GM21528 (cell line): ENCODE measurements around the gene SLC12A6.

Experiments used
- ATAC-seq: cut with Tn5 transposase; IDR thresholded peaks from one replicate; pipeline ENCODE4 v1.9.1; 2021; ENCODE audit warnings: mild to moderate bottlenecking, moderate library complexity; ENCODE audit not compliant: unreplicated experiment, low FRiP score

SLC12A6 gene

GRCh38 chr15:34332553-34333120, 4.9 kb downstream of the SLC12A6 start:
- no peak for ATAC-seq

GRCh38 chr15:34331809-34332208, 5.8 kb downstream of the SLC12A6 start:
- ATAC-seq: no peak

GRCh38 chr15:34330279-34330678, 7.3 kb downstream of the SLC12A6 start:
- ATAC-seq: no peak

- no peak for ATAC-seq
These were observed 8.6 kb downstream of the SLC12A6 start for GRCh38 chr15:34329006-34329405.

GRCh38 chr15:34327906-34328305, 9.7 kb downstream of the SLC12A6 start:
- ATAC-seq: no peak

- no peak for ATAC-seq
These were observed 12.2 kb downstream of the SLC12A6 start for GRCh38 chr15:34325368-34325767.

- no peak for ATAC-seq
These were observed 12.6 kb downstream of the SLC12A6 start for GRCh38 chr15:34324933-34325332.

GRCh38 chr15:34323217-34323616, 14.4 kb downstream of the SLC12A6 start:
- no peak for ATAC-seq

GRCh38 chr15:34318277-34319079, 19.1 kb downstream of the SLC12A6 start:
- peak; percentile 81 for ATAC-seq

GRCh38 chr15:34314491-34315490, 22.8 kb downstream of the SLC12A6 start:
- no peak for ATAC-seq

GRCh38 chr15:34311563-34311962, 26.0 kb downstream of the SLC12A6 start:
- ATAC-seq: no peak

GRCh38 chr15:34304613-34305012, 33.0 kb downstream of the SLC12A6 start:
- no peak for ATAC-seq

- no peak for ATAC-seq
These were observed 36.5 kb downstream of the SLC12A6 start for GRCh38 chr15:34301058-34301457.

GRCh38 chr15:34297059-34297458, 40.5 kb downstream of the SLC12A6 start:
- ATAC-seq: no peak

- no peak for ATAC-seq
These were observed 45.0 kb downstream of the SLC12A6 start for GRCh38 chr15:34292621-34293020.

- no peak for ATAC-seq
These were observed 52.6 kb downstream of the SLC12A6 start for GRCh38 chr15:34284937-34285336.

GRCh38 chr15:34282384-34282783, 55.2 kb downstream of the SLC12A6 start:
- no peak for ATAC-seq

GRCh38 chr15:34280193-34280592, 57.4 kb downstream of the SLC12A6 start:
- ATAC-seq: no peak

GRCh38 chr15:34279368-34279767, 58.2 kb downstream of the SLC12A6 start:
- no peak for ATAC-seq

- no peak for ATAC-seq
These were observed 61.9 kb downstream of the SLC12A6 start for GRCh38 chr15:34275721-34276120.

GRCh38 chr15:34275154-34275553, 62.4 kb downstream of the SLC12A6 start:
- ATAC-seq: no peak
